ENCODE data around the gene GSTA1. TPM values are rescaled to one million over a fixed set of nuclear protein-coding genes. Genes with fewer than 3 reads are reported as not detected.
A peak's percentile ranks its signal among the peaks of the same experiment; 100 is the strongest.
"Not testable (repeated sequence)": the region's sequence is repeated elsewhere in the genome, so short reads cannot be mapped to it uniquely, and the experiment has no call there.

GSTA1 gene
- total RNA-seq, 2 donors from 2014 or later: 6.8 to 8.1 TPM

DNA sequence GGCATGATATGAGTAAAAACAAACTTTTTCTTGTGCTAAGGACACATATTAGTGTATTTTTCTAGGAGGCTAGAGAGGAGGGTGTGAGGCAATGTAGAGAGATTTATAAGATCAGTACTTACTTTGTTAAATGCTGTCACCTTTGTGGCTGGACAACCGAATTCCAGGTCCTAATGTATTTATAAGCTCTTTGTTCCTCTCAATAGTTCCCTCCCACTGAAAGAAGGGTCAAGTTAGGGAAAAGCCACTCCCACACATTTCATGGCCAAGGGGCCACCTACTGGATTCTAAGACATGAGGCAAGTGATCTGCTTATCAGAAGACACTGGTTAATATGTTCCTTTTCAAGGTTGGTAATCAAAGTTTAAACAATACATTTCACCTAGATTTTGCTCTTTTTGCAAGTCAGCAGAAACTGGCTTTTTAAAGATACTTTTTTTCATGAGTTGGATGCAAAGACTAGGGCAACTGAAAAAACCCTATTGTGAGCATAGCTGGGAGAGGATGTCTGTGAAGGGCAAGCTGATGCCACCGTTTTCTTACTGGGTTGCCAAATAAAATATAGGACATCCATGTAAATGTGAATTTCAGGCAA, 40.2 kb downstream of the GSTA1 start, which contains the start of gene GSTA2:
GSTA2 (minus strand) TSS at position 154 of the 595 bp plus-strand sequence. CDS start 5,528 bp downstream, outside the sequence.
- not testable (repeated sequence) for H3K9ac ChIP-seq (ENCODE audit: low read depth in 2 of 2, low read length in 2 of 2); H3K27ac ChIP-seq

DNA sequence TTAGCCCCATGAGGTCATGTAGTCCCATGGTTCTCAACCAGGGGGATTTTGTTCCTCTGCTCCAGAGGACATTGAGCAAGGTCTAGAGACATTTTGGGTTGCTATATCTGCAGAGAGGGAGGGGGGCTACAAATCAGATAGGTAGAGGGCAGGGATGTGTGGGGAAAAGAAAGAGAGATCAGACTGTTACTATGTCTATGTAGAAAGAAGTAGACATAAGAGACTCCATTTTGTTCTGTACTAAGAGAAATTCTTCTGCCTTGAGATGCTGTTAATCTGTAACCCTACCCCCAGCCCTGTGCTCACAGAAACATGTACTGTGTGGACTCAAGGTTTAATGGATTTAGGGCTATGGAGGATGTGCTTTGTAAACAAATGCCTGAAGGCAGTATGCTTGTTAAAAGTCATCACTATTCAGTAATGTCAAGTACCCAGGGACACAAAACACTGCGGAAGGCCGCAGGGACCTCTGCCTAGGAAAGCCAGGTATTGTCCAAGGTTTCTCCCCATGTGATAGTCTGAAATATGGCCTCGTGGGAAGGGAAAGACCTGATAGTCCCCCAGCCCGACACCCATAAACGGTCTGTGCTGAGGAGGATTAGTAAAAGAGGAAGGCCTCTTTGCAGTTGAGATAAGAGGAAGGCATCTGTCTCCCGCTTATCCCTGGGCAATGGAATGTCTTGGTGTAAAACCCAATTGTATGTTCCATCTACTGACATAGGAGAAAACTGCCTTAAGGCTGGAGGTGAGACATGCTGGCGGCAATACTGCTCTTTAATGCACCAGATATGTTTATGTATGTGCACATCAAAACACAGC, 41.7 kb downstream of the GSTA1 start:
- H3K27ac ChIP-seq; DNase-seq; H3K36me3 ChIP-seq; H3K9me3 ChIP-seq; H3K4me3 ChIP-seq; H3K4me1 ChIP-seq; H3K27me3 ChIP-seq; intact Hi-C loops (cut with DNase I); H3K9ac ChIP-seq (ENCODE audit: low read depth in 2 of 2, low read length in 2 of 2): not testable (repeated sequence)

More for the DNA sequence above, 40.2 kb downstream of the GSTA1 start, which contains the start of gene GSTA2:
- H3K4me1 ChIP-seq; H3K9me3 ChIP-seq; H3K4me3 ChIP-seq; intact Hi-C loops (cut with DNase I); H3K27me3 ChIP-seq; H3K36me3 ChIP-seq: not testable (repeated sequence)
- DNase-seq: peak; percentile 42

DNA sequence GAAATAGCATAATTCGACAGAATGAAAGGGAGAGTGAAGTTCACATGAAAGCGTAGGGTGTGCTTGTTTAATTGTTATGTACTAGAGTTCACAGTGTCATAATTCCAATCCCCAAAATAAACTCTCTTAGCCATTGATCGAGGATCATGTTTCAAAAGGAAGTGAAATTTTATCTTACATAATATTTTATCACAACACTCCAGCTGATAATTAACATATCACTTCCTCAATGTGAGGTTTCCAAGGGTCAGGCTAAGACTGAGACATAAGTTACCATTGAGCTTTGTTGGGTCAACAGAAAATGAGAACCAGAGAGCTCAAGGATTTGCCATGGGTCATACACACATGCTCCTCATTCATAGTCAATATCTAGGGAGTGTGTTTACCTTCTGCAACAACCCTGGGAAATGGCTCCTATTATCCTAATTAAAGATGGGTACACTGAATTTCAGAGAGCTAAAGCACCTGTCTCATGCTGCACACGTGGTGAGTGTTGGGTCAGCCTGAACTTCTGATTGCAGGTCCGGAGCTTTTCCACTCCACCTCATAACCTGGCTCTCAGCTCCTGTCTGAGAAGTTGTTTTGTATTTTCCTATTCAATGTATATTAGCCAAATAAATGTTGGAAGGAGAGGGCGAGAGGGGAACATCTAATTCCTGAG, 43.4 kb downstream of the GSTA1 start:
- intact Hi-C loops (cut with DNase I): no loop called here
- H3K36me3 ChIP-seq: no peaks in the 10 kb centered on the region
- no peaks in the 10 kb centered on the region for H3K9me3 ChIP-seq
- H3K9ac ChIP-seq (ENCODE audit: low read depth in 2 of 2, low read length in 2 of 2): no peak overlapping the region
- no peak overlapping the region for H3K27ac ChIP-seq
- no peaks in the 10 kb centered on the region for H3K4me1 ChIP-seq
- no peak overlapping the region for H3K4me3 ChIP-seq
- no peaks in the 10 kb centered on the region for H3K27me3 ChIP-seq
- no peak for DNase-seq
- no peak for TF ChIP-seq CTCF (IDR thresholded peaks at IDR 0.05)

GRCh38 chr6:52759085-52759484, 44.5 kb downstream of the GSTA1 start:
- H3K27ac ChIP-seq: no peak overlapping the region
- H3K4me1 ChIP-seq: no peaks in the 10 kb centered on the region
- intact Hi-C loops (cut with DNase I): no loop called here
- no peak overlapping the region for H3K9ac ChIP-seq (ENCODE audit: low read depth in 2 of 2, low read length in 2 of 2)
- no peaks in the 10 kb centered on the region for H3K9me3 ChIP-seq
- TF ChIP-seq CTCF (IDR thresholded peaks at IDR 0.05): no peak
- no peaks in the 10 kb centered on the region for H3K36me3 ChIP-seq
- DNase-seq: no peak
- H3K27me3 ChIP-seq: no peaks in the 10 kb centered on the region
- no peak overlapping the region for H3K4me3 ChIP-seq

- H3K4me3 ChIP-seq; DNase-seq; H3K9me3 ChIP-seq; H3K4me1 ChIP-seq; H3K36me3 ChIP-seq; intact Hi-C loops (cut with DNase I); H3K27me3 ChIP-seq; H3K9ac ChIP-seq (ENCODE audit: low read depth in 2 of 2, low read length in 2 of 2); H3K27ac ChIP-seq: not testable (repeated sequence)
Observed at GRCh38 chr6:52757651-52758338, 45.8 kb downstream of the GSTA1 start.

DNA sequence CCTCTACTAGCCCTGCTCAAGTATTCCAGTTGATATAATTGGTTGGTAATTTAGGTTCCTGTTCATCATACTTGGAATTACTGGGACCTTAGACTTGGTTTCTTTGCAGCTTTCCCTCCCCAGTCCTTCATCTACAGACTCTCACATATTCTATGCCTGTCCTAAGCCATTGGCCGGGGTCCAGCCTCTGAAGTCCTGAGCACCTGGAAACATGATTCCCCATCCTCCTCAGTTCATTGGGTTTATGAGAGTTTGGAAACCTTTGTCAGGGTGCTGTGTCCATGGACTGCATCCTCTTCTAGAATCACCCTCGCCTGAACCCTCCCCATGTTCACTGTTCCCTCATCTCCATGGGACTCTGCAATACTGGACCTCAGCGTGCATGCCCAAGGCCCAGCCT, 49.2 kb downstream of the GSTA1 start:
- TF ChIP-seq CTCF (IDR thresholded peaks at IDR 0.05): no peak
- no peak overlapping the region for H3K9ac ChIP-seq (ENCODE audit: low read depth in 2 of 2, low read length in 2 of 2)
- H3K27me3 ChIP-seq: no peaks in the 10 kb centered on the region
- intact Hi-C loops (cut with DNase I): no loop called here
- DNase-seq: no peak
- no peaks in the 10 kb centered on the region for H3K4me1 ChIP-seq
- no peak overlapping the region for H3K4me3 ChIP-seq
- no peaks in the 10 kb centered on the region for H3K36me3 ChIP-seq
- no peak overlapping the region for H3K27ac ChIP-seq
- H3K9me3 ChIP-seq: no peaks in the 10 kb centered on the region

DNA sequence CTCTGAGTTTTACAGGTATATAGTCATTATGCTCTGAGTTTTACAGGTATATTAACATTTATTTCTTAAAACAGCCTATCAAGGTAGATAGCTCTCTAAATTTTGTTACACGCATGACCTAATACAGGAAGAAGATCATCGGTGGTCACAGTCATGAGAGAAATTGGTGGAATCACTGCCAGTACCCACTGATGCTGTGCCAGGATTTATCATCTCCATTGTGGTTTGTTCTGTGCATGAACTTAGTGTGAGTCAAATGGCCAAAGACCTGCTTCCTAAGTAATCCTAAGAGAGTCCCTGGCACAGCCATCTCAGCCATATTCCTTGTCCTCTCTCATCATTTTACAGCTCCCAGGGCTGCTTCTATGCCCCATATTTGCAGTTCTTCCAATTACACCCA, 50.5 kb downstream of the GSTA1 start:
- H3K4me1 ChIP-seq: not testable (repeated sequence)

More for the DNA sequence above, 50.5 kb downstream of the GSTA1 start:
- H3K9me3 ChIP-seq; H3K27ac ChIP-seq; H3K27me3 ChIP-seq; H3K36me3 ChIP-seq; H3K4me3 ChIP-seq; intact Hi-C loops (cut with DNase I); DNase-seq; H3K9ac ChIP-seq (ENCODE audit: low read depth in 2 of 2, low read length in 2 of 2): not testable (repeated sequence)
